T-helper 1 cell treated with Interleukin-12 subunit alpha and Interleukin-12 subunit beta and Interleukin-4 antibody, amounts not matched to agents 30 ng/mL and 1 ng/mL, for 36 hours (primary cell): Measurements from ENCODE around the gene CPD. TPM values are rescaled to one million over a fixed set of nuclear protein-coding genes. Genes with fewer than 3 reads are reported as not detected.

Experiments
- intact Hi-C: fragments of 100-400 bp; cut with micrococcal nuclease; formaldehyde crosslinking; loops from one replicate; pipeline ENCODE4 v1.15.1; 2024
- total RNA-seq: library from RNA; stranded (reverse); gene quantifications from 2 replicates; pipeline ENCODE4 v1.2.3, GENCODE V29; 2022

CPD gene
- total RNA-seq, 1 donor from 2014 or later = 25.8 TPM

GRCh38 chr17:30482555-30482954 is 103.8 kb downstream of the CPD start:
- intact Hi-C loops = no loop called here

GRCh38 chr17:30483159-30483558 is 104.4 kb downstream of the CPD start:
- intact Hi-C loops = no loop called here

GRCh38 chr17:30493780-30494179 is 115.1 kb downstream of the CPD start:
- intact Hi-C loops = no loop called here

DNA sequence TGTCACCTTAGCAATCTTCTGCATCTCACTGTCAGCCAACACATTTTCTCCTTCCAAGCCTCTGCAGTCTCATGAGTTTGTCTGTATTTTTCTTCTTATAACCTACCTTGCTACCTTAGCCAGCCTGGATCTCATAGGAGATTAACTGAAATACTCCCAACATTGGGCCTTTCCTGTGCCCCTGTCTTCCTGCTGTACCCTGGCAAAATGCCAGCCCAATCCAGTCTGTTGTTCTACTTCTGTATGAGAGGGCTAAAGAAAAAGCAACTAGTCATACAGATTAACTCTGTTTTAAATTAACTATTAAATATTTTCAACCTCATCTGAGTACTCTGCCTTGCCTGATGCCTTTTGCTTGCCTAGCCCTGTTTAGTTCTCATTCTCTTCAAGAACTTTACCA is 116.9 kb downstream of the CPD start:
- intact Hi-C loops = no loop called here

DNA sequence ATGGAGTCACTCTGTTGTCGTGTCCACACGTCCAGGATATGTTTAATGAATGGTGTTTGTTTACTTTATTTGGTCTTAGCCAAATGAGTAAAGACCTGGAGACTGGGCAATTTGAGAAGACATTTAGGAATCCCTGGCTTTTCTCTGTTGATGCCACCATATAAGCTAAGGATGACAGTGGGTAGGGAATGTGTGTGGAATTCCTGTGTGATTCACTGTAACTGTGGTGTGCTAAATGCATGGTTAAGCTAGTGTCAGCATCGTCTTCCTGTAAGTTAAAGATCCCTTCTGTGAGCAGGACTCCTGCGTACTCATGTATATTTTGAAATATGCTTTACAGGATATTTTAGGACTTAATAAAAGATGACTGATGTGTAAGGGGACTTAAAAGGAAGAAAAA is 124.8 kb downstream of the CPD start:
- intact Hi-C loops = no loop called here

DNA sequence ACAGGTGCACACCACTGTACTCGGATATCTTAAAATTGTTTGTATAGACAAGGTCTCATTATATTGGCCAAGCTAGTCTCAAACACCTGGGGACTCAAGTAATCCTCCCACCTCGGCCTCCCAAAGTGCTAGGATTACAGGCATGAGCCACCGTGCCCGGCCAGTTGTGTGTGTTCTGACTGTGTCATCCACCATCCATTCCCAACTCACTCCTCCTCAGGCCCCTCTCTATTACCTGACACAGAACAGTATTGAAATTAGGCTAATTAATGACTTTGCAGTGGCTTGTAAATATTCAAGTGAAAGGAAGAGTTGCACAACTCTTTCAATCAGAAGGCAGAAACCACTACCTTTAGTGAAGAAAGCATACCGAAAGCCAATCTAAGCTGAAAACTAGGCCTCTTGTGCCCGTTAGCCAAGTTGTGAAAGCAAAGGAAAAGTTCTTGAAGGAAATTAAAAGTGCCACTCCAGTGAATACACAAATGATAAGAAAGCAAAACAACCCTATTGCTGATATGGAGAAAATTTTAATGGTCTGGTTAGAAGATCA is 127.2 kb downstream of the CPD start:
- intact Hi-C loops = no loop called here

- intact Hi-C loops = no loop called here
Measured at GRCh38 chr17:30506481-30506880, 127.8 kb downstream of the CPD start.

DNA sequence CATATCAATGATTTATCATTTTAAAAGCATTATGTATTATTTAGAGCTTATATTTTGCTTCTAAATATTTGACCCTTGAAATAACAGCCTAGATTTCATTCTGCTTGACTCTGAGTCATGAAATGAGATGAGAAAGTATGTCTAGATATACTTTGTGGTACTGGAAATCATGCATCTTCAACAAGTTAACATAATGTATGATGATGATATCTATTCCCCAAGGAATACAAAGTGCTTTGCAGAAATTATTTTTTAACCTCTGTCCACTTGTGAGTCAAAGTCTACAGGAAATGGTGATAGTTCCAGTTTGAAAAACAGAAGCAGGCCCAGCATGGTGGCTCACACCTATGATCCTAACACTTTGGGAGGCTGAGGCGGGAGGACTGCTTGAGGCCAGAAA is 134.6 kb downstream of the CPD start:
- intact Hi-C loops = no loop called here

- intact Hi-C loops = no loop called here
Measured at GRCh38 chr17:30514895-30515596, 136.3 kb downstream of the CPD start.

GRCh38 chr17:30517786-30518185 is 139.1 kb downstream of the CPD start:
- intact Hi-C loops = no loop called here

GRCh38 chr17:30519166-30519565 is 140.4 kb downstream of the CPD start:
- intact Hi-C loops = no loop called here

Other genes starting within 250 kb of the CPD start
- gene SLC6A4, start 143.2 kb upstream of the CPD start, total RNA-seq = 0.05 TPM in 1 of 2 replicates, not detected in the other
- 62.9 and 65.3 TPM in 2 replicates for gene BLMH, start 87.0 kb upstream of the CPD start, total RNA-seq
- not detected in 2 replicates for gene TMIGD1, start 44.9 kb upstream of the CPD start, total RNA-seq
- gene GOSR1, start 98.5 kb downstream of the CPD start, total RNA-seq = 59.2 and 59.3 TPM in 2 replicates